ENCODE data around the gene MYH10. TPM values are rescaled to one million over a fixed set of nuclear protein-coding genes. Genes with fewer than 3 reads are reported as not detected.

MYH10 gene
- total and polyA plus RNA-seq, 2 experiments from 2014 or later, result 75.6 to 87.8 TPM

- Histone ChIP-seq H3K27me3 (no peaks in the 10 kb centered on the region), H3K36me3 (replicated peaks; ENCODE audit: insufficient read depth, low read depth) (peaks cover 7% of the 10 kb centered on the region), H3K27ac (no peak overlapping the region), H3K4me3 (no peak overlapping the region), H3K4me1 (ENCODE audit: insufficient read depth) (peaks cover 5% of the 10 kb centered on the region), H3K9me3 (ENCODE audit: low read depth) (no peaks in the 10 kb centered on the region), H4K20me1 (ENCODE audit: insufficient read depth, poor library complexity, severe bottlenecking) (no peaks in the 10 kb centered on the region), H3K79me2 (no peaks in the 10 kb centered on the region), H2AFZ (no peak overlapping the region), H3K4me2 (no peak overlapping the region), H3K9me2 (replicated peaks; ENCODE audit: insufficient read depth) (no peaks in the 10 kb centered on the region)
- no peak for DNase-seq (ENCODE audit: low spot score)
- 95% methylated on average over 8 of the region's 8 CpGs for WGBS (ENCODE audit: low lambda C conversion rate, missing lambda C conversion rate)
- TF ChIP-seq CTCF (IDR thresholded peaks at IDR 0.05; ENCODE audit: poor library complexity), result no peak
- TF ChIP-seq EZH2phosphoT487 (IDR thresholded peaks at IDR 0.05; ENCODE audit: low read depth, severe bottlenecking, unreplicated experiment), result no peak
- TF ChIP-seq EZH2 (IDR thresholded peaks at IDR 0.05; ENCODE audit: borderline replicate concordance), result no peak
Measured at GRCh38 chr17:8477171-8477570, 153.4 kb downstream of the MYH10 start.

GRCh38 chr17:8476741-8477140 lies 153.8 kb downstream of the MYH10 start:
- Histone ChIP-seq H4K20me1 (ENCODE audit: insufficient read depth, poor library complexity, severe bottlenecking) (no peaks in the 10 kb centered on the region), H3K9me3 (ENCODE audit: low read depth) (no peaks in the 10 kb centered on the region), H3K4me1 (ENCODE audit: insufficient read depth) (peaks cover 5% of the 10 kb centered on the region), H2AFZ (no peak overlapping the region), H3K4me3 (no peak overlapping the region), H3K4me2 (no peak overlapping the region), H3K27ac (no peak overlapping the region), H3K79me2 (no peaks in the 10 kb centered on the region), H3K27me3 (no peaks in the 10 kb centered on the region), H3K9me2 (replicated peaks; ENCODE audit: insufficient read depth) (no peaks in the 10 kb centered on the region), H3K36me3 (replicated peaks; ENCODE audit: insufficient read depth, low read depth) (peaks cover 7% of the 10 kb centered on the region)
- no peak for TF ChIP-seq EZH2 (IDR thresholded peaks at IDR 0.05; ENCODE audit: borderline replicate concordance)
- no peak for TF ChIP-seq EZH2phosphoT487 (IDR thresholded peaks at IDR 0.05; ENCODE audit: low read depth, severe bottlenecking, unreplicated experiment)
- no peak for TF ChIP-seq CTCF (IDR thresholded peaks at IDR 0.05; ENCODE audit: poor library complexity)
- WGBS (ENCODE audit: low lambda C conversion rate, missing lambda C conversion rate), result 97% methylated on average over 19 of the region's 22 CpGs
- no peak for DNase-seq (ENCODE audit: low spot score)

- Histone ChIP-seq H3K27me3 (no peaks in the 10 kb centered on the region), H3K36me3 (replicated peaks; ENCODE audit: insufficient read depth, low read depth) (peaks cover 7% of the 10 kb centered on the region), H3K27ac (no peak overlapping the region), H3K4me1 (ENCODE audit: insufficient read depth) (peaks cover 5% of the 10 kb centered on the region), H3K9me3 (ENCODE audit: low read depth) (no peaks in the 10 kb centered on the region), H3K4me3 (no peak overlapping the region), H4K20me1 (ENCODE audit: insufficient read depth, poor library complexity, severe bottlenecking) (no peaks in the 10 kb centered on the region), H2AFZ (no peak overlapping the region), H3K9me2 (replicated peaks; ENCODE audit: insufficient read depth) (no peaks in the 10 kb centered on the region), H3K4me2 (no peak overlapping the region), H3K79me2 (no peaks in the 10 kb centered on the region)
- DNase-seq (ENCODE audit: low spot score), result no peak
- 94% methylated on average over 16 of the region's 16 CpGs for whole genome bisulfite sequencing (ENCODE audit: low lambda C conversion rate, missing lambda C conversion rate)
- TF ChIP-seq EZH2phosphoT487 (IDR thresholded peaks at IDR 0.05; ENCODE audit: low read depth, severe bottlenecking, unreplicated experiment) (no peak), EZH2 (IDR thresholded peaks at IDR 0.05; ENCODE audit: borderline replicate concordance) (no peak), CTCF (IDR thresholded peaks at IDR 0.05; ENCODE audit: poor library complexity) (no peak)
Measured at GRCh38 chr17:8475781-8476180, 154.7 kb downstream of the MYH10 start.

GRCh38 chr17:8475227-8475626 lies 155.3 kb downstream of the MYH10 start:
- H3K4me1 ChIP-seq (ENCODE audit: insufficient read depth), result peaks cover 5% of the 10 kb centered on the region
- WGBS (ENCODE audit: low lambda C conversion rate, missing lambda C conversion rate), result over 99% methylated on average over 9 of the region's 9 CpGs
- H3K9me2 ChIP-seq (replicated peaks; ENCODE audit: insufficient read depth), result no peaks in the 10 kb centered on the region
- no peak overlapping the region for H2AFZ ChIP-seq
- H3K9me3 ChIP-seq (ENCODE audit: low read depth), result no peaks in the 10 kb centered on the region
- no peaks in the 10 kb centered on the region for H3K79me2 ChIP-seq
- no peak overlapping the region for H3K27ac ChIP-seq
- no peak overlapping the region for H3K4me3 ChIP-seq
- no peaks in the 10 kb centered on the region for H3K27me3 ChIP-seq
- no peak for DNase-seq (ENCODE audit: low spot score)
- no peak overlapping the region for H3K4me2 ChIP-seq
- peaks cover 7% of the 10 kb centered on the region for H3K36me3 ChIP-seq (replicated peaks; ENCODE audit: insufficient read depth, low read depth)
- TF ChIP-seq CTCF (IDR thresholded peaks at IDR 0.05; ENCODE audit: poor library complexity) (no peak), EZH2 (IDR thresholded peaks at IDR 0.05; ENCODE audit: borderline replicate concordance) (no peak), EZH2phosphoT487 (IDR thresholded peaks at IDR 0.05; ENCODE audit: low read depth, severe bottlenecking, unreplicated experiment) (no peak)
- no peaks in the 10 kb centered on the region for H4K20me1 ChIP-seq (ENCODE audit: insufficient read depth, poor library complexity, severe bottlenecking)
